Measurements from ENCODE around the gene BAG5. TPM values are rescaled to one million over a fixed set of nuclear protein-coding genes. Genes with fewer than 3 reads are reported as not detected.

BAG5 gene
- total and polyA plus RNA-seq, 7 donors = 13.2 to 27.1 (median 18.6) TPM

- intact Hi-C loops (cut with DNase I) = no loop called here
- no peak for DNase-seq
- H3K36me3 ChIP-seq = peaks cover 0 to 25% (median 4%) of the 10 kb centered on the region in 4 donors
- H3K9me3 ChIP-seq = no peaks in the 10 kb centered on the region
- TF ChIP-seq POLR2A (IDR thresholded peaks at IDR 0.05) = no peak
- no peak for TF ChIP-seq EP300 (IDR thresholded peaks at IDR 0.05)
- TF ChIP-seq POLR2AphosphoS5 (IDR thresholded peaks at IDR 0.05) = no peak
- TF ChIP-seq CTCF (IDR thresholded peaks at IDR 0.05) = no peak
- no peak overlapping the region for H3K4me3 ChIP-seq
- H3K27me3 ChIP-seq = no peaks in the 10 kb centered on the region
- H3K27ac ChIP-seq = peak overlapping the region in 3 of 4 donors; percentile 55 to 62 (median 57)
- 73 to 86% methylated on average over 6 of the region's 6 CpGs for WGBS, 2 donors
- peaks cover 0 to 4% (median 1%) of the 10 kb centered on the region in 4 donors for H3K4me1 ChIP-seq
Observed at GRCh38 chr14:103593577-103593976, 31.1 kb upstream of the BAG5 start.

- Histone ChIP-seq H3K9me3 (no peaks in the 10 kb centered on the region), H3K4me1 (no peaks in the 10 kb centered on the region), H3K4me3 (no peak overlapping the region), H3K36me3 (peaks cover 0 to 47% (median 11%) of the 10 kb centered on the region in 4 donors), H3K27ac (no peak overlapping the region), H3K27me3 (no peaks in the 10 kb centered on the region)
- 87 to 91% methylated on average over 11 of the region's 11 CpGs for WGBS, 2 donors
- intact Hi-C loops (cut with DNase I) = no loop called here
- TF ChIP-seq POLR2AphosphoS5 (IDR thresholded peaks at IDR 0.05) (no peak), EP300 (IDR thresholded peaks at IDR 0.05) (no peak), CTCF (IDR thresholded peaks at IDR 0.05) (no peak), POLR2A (IDR thresholded peaks at IDR 0.05) (no peak)
- DNase-seq = no peak
Observed at GRCh38 chr14:103584326-103584915, 22.0 kb upstream of the BAG5 start.

- Histone ChIP-seq H3K4me1 (peaks cover 0 to 5% (median 4%) of the 10 kb centered on the region in 4 donors), H3K9me3 (no peaks in the 10 kb centered on the region), H3K36me3 (peaks cover 0 to 38% (median 11%) of the 10 kb centered on the region in 4 donors), H3K27me3 (no peaks in the 10 kb centered on the region), H3K27ac (no peak overlapping the region), H3K4me3 (no peak overlapping the region)
- TF ChIP-seq POLR2AphosphoS5 (IDR thresholded peaks at IDR 0.05) = no peak
- no peak for TF ChIP-seq EP300 (IDR thresholded peaks at IDR 0.05)
- 57 to 88% methylated on average over 26 of the region's 26 CpGs for WGBS, 2 donors
- intact Hi-C loops (cut with DNase I) = no loop called here
- DNase-seq = no peak
Observed at GRCh38 chr14:103581954-103582703, 19.7 kb upstream of the BAG5 start.

GRCh38 chr14:103581206-103581605, 18.7 kb upstream of the BAG5 start:
- intact Hi-C loops (cut with DNase I) = no loop called here
- Histone ChIP-seq H3K27ac (no peak overlapping the region), H3K36me3 (peaks cover 0 to 38% (median 11%) of the 10 kb centered on the region in 4 donors), H3K4me3 (no peak overlapping the region), H3K9me3 (no peaks in the 10 kb centered on the region), H3K4me1 (peaks cover 0 to 15% (median 13%) of the 10 kb centered on the region in 4 donors), H3K27me3 (no peaks in the 10 kb centered on the region)
- no peak for DNase-seq
- WGBS, 2 donors = 95 to 96% methylated on average over 11 of the region's 11 CpGs
- TF ChIP-seq CTCF (IDR thresholded peaks at IDR 0.05) (no peak), EP300 (IDR thresholded peaks at IDR 0.05) (no peak), POLR2AphosphoS5 (IDR thresholded peaks at IDR 0.05) (no peak), POLR2A (IDR thresholded peaks at IDR 0.05) (no peak)

- 92 to 93% methylated on average over 12 of the region's 12 CpGs for WGBS, 2 donors
- intact Hi-C loops (cut with DNase I) = loop anchor here (5.0 kb wide), 1 partner anchor 334 kb away; no protein-coding TSS in a partner anchor
- peaks cover 0 to 52% (median 15%) of the 10 kb centered on the region in 4 donors for H3K36me3 ChIP-seq
- TF ChIP-seq POLR2AphosphoS5 (IDR thresholded peaks at IDR 0.05) (no peak), POLR2A (IDR thresholded peaks at IDR 0.05) (no peak), CTCF (IDR thresholded peaks at IDR 0.05) (no peak), EP300 (IDR thresholded peaks at IDR 0.05) (no peak)
- H3K9me3 ChIP-seq = no peaks in the 10 kb centered on the region
- H3K27ac ChIP-seq = peak overlapping the region in 1 of 4 donors; percentile 23
- no peak for DNase-seq
- H3K4me3 ChIP-seq = no peak overlapping the region
- H3K27me3 ChIP-seq = no peaks in the 10 kb centered on the region
- H3K4me1 ChIP-seq = peaks cover 0 to 24% (median 23%) of the 10 kb centered on the region in 4 donors
Observed at GRCh38 chr14:103578401-103579075, 16.1 kb upstream of the BAG5 start.

All from sigmoid colon (tissue), 7 donors.